GM23338 (cell line): ENCODE data around the gene GRIK4.

Experiments used
- CREB1 ChIP-seq: fragments of 250-450 bp; sonication (Bioruptor Pico); IDR thresholded peaks from 2 replicates; pipeline ENCODE4 v1.5.0; 2020; ENCODE audit warnings: low read depth, mild to moderate bottlenecking, moderate library complexity
- EZH2 ChIP-seq: fragments of 200-600 bp; sonication (generic); IDR thresholded peaks from one replicate; pipeline ENCODE4 v1.8.0; 2017; ENCODE audit warnings: antibody characterized with exemption, mild to moderate bottlenecking, low read depth; ENCODE audit not compliant: unreplicated experiment
- EZH2phosphoT487 ChIP-seq: fragments of 200-600 bp; sonication (generic); IDR thresholded peaks from one replicate; pipeline ENCODE4 v1.8.1; 2018; ENCODE audit warnings: antibody characterized with exemption; ENCODE audit not compliant: unreplicated experiment
- JUNB ChIP-seq: IDR thresholded peaks from one replicate; pipeline ENCODE4 v1.6.1; 2016; ENCODE audit warnings: antibody characterized with exemption; ENCODE audit not compliant: unreplicated experiment
- POLR2AphosphoS5 ChIP-seq: IDR thresholded peaks from 2 replicates; pipeline ENCODE4 v1.6.1; 2016; ENCODE audit warnings: antibody characterized with exemption, low read depth
- ZNF114 ChIP-seq: fragments of 250-450 bp; sonication (Bioruptor Pico); IDR thresholded peaks from 2 replicates; pipeline ENCODE4 v1.5.0; 2020; ENCODE audit warnings: mild to moderate bottlenecking, moderate library complexity
- TF ChIP-seq, protein P1 (sequence below), 2 experiments: fragments of 200-600 bp in 1 of 2; sonication (generic) in 1 of 2; conservative IDR thresholded peaks; 2 replicates each; pipeline versions ENCODE4 v1.5.1 to v1.6.1; 2016 to 2017; ENCODE audit warnings: antibody characterized with exemption in 2 of 2, low read depth in 2 of 2, mild to moderate bottlenecking in 2 of 2, moderate library complexity in 1 of 2
- TF ChIP-seq, protein P2 (sequence below): IDR thresholded peaks from one replicate; pipeline ENCODE4 v1.6.1; 2018; ENCODE audit warnings: antibody characterized with exemption; ENCODE audit not compliant: unreplicated experiment
- TF ChIP-seq, protein P3 (sequence below): fragments of 250-450 bp; sonication (Bioruptor Pico); IDR thresholded peaks from 2 replicates; pipeline ENCODE4 v1.5.0; 2020; ENCODE audit warnings: mild to moderate bottlenecking, moderate library complexity
- TF ChIP-seq, protein P4 (sequence below): IDR thresholded peaks from 2 replicates; pipeline ENCODE4 v1.6.1; 2016; ENCODE audit warnings: antibody characterized with exemption

DNA sequence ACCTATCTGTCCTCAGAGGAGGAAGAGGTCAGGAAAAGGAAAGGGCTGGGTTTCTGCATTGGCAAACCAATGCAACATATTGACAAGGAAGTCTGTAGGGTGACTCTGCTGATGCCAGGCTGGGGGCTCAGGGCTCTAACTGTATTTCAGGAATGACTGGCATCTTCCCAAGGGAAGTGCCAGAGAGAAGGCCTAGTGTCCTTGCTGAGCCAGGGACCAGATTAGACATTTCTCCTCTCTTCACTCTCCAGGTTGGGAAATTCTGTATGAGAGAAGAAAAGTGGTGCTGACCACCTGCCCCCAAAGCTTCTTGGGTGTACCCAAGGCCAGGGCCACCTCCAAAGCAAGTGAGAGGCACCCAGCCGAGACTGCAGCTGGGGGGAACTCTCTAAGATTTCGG lies 27.2 kb downstream of the GRIK4 start:
- TF ChIP-seq, protein P1, sequence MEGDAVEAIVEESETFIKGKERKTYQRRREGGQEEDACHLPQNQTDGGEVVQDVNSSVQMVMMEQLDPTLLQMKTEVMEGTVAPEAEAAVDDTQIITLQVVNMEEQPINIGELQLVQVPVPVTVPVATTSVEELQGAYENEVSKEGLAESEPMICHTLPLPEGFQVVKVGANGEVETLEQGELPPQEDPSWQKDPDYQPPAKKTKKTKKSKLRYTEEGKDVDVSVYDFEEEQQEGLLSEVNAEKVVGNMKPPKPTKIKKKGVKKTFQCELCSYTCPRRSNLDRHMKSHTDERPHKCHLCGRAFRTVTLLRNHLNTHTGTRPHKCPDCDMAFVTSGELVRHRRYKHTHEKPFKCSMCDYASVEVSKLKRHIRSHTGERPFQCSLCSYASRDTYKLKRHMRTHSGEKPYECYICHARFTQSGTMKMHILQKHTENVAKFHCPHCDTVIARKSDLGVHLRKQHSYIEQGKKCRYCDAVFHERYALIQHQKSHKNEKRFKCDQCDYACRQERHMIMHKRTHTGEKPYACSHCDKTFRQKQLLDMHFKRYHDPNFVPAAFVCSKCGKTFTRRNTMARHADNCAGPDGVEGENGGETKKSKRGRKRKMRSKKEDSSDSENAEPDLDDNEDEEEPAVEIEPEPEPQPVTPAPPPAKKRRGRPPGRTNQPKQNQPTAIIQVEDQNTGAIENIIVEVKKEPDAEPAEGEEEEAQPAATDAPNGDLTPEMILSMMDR (conservative IDR thresholded peaks at IDR 0.05; ENCODE audit: low read depth in 2 of 2) = no peak
- TF ChIP-seq EZH2phosphoT487 (no peak), JUNB (no peak), EZH2 (no peak), POLR2AphosphoS5 (no peak), CREB1 (CRISPR knock-in tag) (no peak), ZNF114 (no peak)
- TF ChIP-seq, protein P2, sequence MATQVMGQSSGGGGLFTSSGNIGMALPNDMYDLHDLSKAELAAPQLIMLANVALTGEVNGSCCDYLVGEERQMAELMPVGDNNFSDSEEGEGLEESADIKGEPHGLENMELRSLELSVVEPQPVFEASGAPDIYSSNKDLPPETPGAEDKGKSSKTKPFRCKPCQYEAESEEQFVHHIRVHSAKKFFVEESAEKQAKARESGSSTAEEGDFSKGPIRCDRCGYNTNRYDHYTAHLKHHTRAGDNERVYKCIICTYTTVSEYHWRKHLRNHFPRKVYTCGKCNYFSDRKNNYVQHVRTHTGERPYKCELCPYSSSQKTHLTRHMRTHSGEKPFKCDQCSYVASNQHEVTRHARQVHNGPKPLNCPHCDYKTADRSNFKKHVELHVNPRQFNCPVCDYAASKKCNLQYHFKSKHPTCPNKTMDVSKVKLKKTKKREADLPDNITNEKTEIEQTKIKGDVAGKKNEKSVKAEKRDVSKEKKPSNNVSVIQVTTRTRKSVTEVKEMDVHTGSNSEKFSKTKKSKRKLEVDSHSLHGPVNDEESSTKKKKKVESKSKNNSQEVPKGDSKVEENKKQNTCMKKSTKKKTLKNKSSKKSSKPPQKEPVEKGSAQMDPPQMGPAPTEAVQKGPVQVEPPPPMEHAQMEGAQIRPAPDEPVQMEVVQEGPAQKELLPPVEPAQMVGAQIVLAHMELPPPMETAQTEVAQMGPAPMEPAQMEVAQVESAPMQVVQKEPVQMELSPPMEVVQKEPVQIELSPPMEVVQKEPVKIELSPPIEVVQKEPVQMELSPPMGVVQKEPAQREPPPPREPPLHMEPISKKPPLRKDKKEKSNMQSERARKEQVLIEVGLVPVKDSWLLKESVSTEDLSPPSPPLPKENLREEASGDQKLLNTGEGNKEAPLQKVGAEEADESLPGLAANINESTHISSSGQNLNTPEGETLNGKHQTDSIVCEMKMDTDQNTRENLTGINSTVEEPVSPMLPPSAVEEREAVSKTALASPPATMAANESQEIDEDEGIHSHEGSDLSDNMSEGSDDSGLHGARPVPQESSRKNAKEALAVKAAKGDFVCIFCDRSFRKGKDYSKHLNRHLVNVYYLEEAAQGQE = no peak
- TF ChIP-seq, protein P3, sequence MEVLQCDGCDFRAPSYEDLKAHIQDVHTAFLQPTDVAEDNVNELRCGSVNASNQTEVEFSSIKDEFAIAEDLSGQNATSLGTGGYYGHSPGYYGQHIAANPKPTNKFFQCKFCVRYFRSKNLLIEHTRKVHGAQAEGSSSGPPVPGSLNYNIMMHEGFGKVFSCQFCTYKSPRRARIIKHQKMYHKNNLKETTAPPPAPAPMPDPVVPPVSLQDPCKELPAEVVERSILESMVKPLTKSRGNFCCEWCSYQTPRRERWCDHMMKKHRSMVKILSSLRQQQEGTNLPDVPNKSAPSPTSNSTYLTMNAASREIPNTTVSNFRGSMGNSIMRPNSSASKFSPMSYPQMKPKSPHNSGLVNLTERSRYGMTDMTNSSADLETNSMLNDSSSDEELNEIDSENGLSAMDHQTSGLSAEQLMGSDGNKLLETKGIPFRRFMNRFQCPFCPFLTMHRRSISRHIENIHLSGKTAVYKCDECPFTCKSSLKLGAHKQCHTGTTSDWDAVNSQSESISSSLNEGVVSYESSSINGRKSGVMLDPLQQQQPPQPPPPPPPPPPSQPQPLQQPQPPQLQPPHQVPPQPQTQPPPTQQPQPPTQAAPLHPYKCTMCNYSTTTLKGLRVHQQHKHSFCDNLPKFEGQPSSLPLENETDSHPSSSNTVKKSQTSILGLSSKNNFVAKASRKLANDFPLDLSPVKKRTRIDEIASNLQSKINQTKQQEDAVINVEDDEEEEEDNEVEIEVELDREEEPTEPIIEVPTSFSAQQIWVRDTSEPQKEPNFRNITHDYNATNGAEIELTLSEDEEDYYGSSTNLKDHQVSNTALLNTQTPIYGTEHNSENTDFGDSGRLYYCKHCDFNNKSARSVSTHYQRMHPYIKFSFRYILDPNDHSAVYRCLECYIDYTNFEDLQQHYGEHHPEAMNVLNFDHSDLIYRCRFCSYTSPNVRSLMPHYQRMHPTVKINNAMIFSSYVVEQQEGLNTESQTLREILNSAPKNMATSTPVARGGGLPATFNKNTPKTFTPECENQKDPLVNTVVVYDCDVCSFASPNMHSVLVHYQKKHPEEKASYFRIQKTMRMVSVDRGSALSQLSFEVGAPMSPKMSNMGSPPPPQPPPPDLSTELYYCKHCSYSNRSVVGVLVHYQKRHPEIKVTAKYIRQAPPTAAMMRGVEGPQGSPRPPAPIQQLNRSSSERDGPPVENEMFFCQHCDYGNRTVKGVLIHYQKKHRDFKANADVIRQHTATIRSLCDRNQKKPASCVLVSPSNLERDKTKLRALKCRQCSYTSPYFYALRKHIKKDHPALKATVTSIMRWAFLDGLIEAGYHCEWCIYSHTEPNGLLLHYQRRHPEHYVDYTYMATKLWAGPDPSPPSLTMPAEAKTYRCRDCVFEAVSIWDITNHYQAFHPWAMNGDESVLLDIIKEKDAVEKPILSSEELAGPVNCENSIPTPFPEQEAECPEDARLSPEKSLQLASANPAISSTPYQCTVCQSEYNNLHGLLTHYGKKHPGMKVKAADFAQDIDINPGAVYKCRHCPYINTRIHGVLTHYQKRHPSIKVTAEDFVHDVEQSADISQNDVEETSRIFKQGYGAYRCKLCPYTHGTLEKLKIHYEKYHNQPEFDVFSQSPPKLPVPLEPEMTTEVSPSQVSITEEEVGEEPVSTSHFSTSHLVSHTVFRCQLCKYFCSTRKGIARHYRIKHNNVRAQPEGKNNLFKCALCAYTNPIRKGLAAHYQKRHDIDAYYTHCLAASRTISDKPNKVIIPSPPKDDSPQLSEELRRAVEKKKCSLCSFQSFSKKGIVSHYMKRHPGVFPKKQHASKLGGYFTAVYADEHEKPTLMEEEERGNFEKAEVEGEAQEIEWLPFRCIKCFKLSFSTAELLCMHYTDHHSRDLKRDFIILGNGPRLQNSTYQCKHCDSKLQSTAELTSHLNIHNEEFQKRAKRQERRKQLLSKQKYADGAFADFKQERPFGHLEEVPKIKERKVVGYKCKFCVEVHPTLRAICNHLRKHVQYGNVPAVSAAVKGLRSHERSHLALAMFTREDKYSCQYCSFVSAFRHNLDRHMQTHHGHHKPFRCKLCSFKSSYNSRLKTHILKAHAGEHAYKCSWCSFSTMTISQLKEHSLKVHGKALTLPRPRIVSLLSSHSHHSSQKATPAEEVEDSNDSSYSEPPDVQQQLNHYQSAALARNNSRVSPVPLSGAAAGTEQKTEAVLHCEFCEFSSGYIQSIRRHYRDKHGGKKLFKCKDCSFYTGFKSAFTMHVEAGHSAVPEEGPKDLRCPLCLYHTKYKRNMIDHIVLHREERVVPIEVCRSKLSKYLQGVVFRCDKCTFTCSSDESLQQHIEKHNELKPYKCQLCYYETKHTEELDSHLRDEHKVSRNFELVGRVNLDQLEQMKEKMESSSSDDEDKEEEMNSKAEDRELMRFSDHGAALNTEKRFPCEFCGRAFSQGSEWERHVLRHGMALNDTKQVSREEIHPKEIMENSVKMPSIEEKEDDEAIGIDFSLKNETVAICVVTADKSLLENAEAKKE = no peak
- TF ChIP-seq, protein P4, sequence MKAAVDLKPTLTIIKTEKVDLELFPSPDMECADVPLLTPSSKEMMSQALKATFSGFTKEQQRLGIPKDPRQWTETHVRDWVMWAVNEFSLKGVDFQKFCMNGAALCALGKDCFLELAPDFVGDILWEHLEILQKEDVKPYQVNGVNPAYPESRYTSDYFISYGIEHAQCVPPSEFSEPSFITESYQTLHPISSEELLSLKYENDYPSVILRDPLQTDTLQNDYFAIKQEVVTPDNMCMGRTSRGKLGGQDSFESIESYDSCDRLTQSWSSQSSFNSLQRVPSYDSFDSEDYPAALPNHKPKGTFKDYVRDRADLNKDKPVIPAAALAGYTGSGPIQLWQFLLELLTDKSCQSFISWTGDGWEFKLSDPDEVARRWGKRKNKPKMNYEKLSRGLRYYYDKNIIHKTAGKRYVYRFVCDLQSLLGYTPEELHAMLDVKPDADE = no peak
